Measurements from ENCODE around the gene RAD50.

GRCh38 chr5:132690156-132690555 lies 133.4 kb downstream of the RAD50 start:
- TF ChIP-seq CTCF (IDR thresholded peaks at IDR 0.05) (no peak), POLR2A (IDR thresholded peaks at IDR 0.05) (no peak), POLR2AphosphoS5 (IDR thresholded peaks at IDR 0.05) (no peak)
